Umbilical cord (tissue), 2 donors: ENCODE results near the gene MYH2. TPM values are rescaled to one million over a fixed set of nuclear protein-coding genes. Genes with fewer than 3 reads are reported as not detected.
A peak's percentile ranks its signal among the peaks of the same experiment; 100 is the strongest.

ENCODE experiments used
- DNase-seq: peaks from one replicate; pipeline ENCODE4 v3.0.0-alpha.2; 2015; ENCODE audit warnings: low spot score
- total RNA-seq: library from RNA; depleted of rRNA; stranded (reverse); fragments of >200 nt; gene quantifications from one replicate; pipeline ENCODE4 v1.2.3, GENCODE V29; 2014; ENCODE audit warnings: low replicate concordance; ENCODE audit not compliant: insufficient read depth

MYH2 gene
- total RNA-seq, 1 donor from 2014 or later = 0.72 TPM

DNA sequence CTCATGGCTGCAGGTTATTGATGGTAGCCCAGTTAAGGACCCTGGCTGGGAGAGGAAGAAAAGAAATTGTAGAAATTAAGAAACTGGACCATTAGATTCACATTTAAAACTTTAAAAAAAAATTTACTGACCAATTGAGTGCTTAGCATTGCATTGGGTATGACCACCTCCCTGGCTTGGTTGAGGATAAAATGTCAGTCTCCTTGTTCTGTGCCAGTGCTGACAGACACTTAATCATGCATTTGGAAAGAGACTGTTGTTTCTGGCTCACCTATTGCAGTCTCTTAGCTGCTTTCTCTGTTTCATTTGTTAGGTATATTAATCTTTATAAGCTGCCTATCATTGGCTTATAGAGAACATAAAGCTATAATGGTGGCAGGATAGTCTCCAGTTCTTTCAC, 32.8 kb downstream of the MYH2 start:
- no peak for DNase-seq

GRCh38 chr17:10516065-10516464, 33.4 kb downstream of the MYH2 start:
- no peak for DNase-seq

DNA sequence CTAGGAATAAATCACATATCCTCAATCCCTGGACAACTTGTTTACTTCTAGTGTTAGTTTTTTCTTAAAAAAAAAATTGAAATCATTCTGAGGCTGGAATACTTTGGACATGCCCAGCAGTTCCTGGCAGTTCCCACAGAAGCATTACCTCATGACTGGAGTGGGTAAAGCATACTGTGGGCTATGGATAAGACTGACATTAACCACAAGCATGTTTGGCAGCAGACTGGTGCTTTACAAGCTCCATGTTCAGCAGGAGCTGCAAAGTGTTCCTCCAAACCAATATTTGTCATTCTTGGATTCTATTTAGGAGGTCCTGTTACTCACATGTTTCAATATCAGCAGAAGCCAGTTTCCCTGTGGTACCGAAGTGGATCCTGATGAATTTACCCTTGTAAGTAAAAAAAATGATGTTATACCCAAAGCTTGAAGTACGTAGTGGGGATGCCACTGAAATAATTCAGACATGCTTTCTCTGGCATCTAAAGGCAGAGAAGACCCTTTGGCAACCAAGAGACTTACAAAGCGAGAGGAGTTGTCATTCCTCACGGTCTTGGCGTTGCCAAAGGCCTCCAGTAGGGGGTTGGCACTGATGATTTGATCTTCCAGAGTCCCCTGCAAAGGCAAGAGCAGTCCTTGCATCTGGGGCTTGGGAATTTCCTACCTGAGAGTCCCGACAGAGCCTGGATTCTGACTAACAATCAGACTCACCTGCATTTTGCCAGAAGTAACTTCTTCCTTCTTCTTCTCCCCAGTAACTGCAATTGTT, 36.0 kb downstream of the MYH2 start:
- peak; percentile 27 for DNase-seq

DNA sequence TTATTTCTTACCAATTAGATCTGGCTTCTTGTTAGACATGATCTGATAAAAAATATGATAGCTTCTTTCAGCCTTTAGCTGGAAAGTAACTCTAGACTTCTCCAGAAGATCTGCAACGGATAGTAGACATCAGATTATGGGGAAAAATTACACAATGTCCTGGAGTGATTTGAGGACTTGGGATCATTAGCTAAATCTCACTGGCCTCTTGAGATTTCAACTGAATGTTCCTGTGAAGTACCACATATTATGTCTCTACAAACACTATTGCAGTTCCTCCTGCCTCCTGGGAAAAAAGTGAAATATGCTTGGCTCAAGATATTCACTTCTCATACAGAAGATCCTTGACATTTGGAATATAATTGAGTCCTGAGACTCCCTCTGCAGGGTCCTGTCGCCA, 36.6 kb downstream of the MYH2 start:
- DNase-seq = peak; percentile 0

- DNase-seq = no peak
Measured at GRCh38 chr17:10499950-10500349, 49.5 kb downstream of the MYH2 start.

GRCh38 chr17:10492004-10492403, 57.5 kb downstream of the MYH2 start:
- no peak for DNase-seq

GRCh38 chr17:10482252-10482651, 67.2 kb downstream of the MYH2 start:
- DNase-seq = no peak

GRCh38 chr17:10477701-10478100, 71.8 kb downstream of the MYH2 start:
- no peak for DNase-seq

DNA sequence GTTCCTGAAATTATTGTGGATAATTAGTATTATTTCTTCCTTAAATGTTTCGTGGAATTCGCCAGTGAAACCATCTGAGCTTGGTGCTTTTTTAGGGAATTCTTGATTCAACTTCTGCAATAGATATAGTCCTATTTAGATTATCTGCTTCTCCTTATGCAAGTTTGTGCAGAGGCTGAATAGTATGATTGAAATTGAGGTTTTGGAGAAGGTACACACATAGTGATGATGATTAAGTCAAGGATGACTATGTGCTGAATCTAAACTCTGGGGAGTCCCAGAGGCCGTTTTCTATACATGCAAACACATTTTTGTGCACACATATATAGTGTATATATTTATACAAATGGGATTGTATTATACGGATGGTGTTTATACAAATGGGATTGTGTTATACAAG, 74.9 kb downstream of the MYH2 start:
- no peak for DNase-seq

GRCh38 chr17:10471858-10472257, 77.6 kb downstream of the MYH2 start:
- DNase-seq = no peak

Other genes starting within 250 kb of the MYH2 start
- not detected for gene MYH13, start 176.7 kb downstream of the MYH2 start, total RNA-seq
- gene MYH8, start 127.7 kb downstream of the MYH2 start, total RNA-seq = not detected
- gene MYH4, start 80.1 kb downstream of the MYH2 start, total RNA-seq = under 0.01 TPM
- not detected for gene MYH1, start 31.1 kb downstream of the MYH2 start, total RNA-seq
- gene MYH3, start 107.7 kb upstream of the MYH2 start, total RNA-seq = 12.0 TPM
- gene SCO1, start 147.9 kb upstream of the MYH2 start, total RNA-seq = 57.8 TPM
- gene ADPRM, start 147.9 kb upstream of the MYH2 start, total RNA-seq = 18.3 TPM
- 20.0 TPM for gene TMEM220, start 180.4 kb upstream of the MYH2 start, total RNA-seq